Measurements from ENCODE around the gene FOXK2. TPM values are rescaled to one million over a fixed set of nuclear protein-coding genes. Genes with fewer than 3 reads are reported as not detected.

FOXK2 gene
- total RNA-seq, 2 experiments from 2014 or later: 58.1 to 75.4 TPM

GRCh38 chr17:82649501-82650261 is 130.1 kb downstream of the FOXK2 start:
- Mint-ChIP-seq H3K27ac (peak overlapping the region; percentile 55), H3K4me1 (peaks cover 19% of the 10 kb centered on the region), H3K9me3 (ENCODE audit: low read depth) (no peaks in the 10 kb centered on the region), H3K27me3 (no peaks in the 10 kb centered on the region), H3K4me3 (peak overlapping the region; percentile 15), H3K36me3 (ENCODE audit: low read depth) (peaks cover 11% of the 10 kb centered on the region)
- POLR2A ChIA-PET: no interaction called here
- DNase-seq (no peak), ATAC-seq (no peak)
- CTCF ChIA-PET: interaction anchor here (1.2 kb wide), 1 partner anchor 67 kb away, joined by 3 read pairs; the partner anchor contains the start of gene FN3KRP
- intact Hi-C loops (cut with DNase I, micrococcal nuclease): loop anchor here (2.0 to 5.0 kb wide), 3 partner anchors 57 to 627 kb away; partner anchors contain the start of genes CENPX (in 1 of the 2) and LRRC45 (in 1 of the 2)

- Mint-ChIP-seq H3K4me1 (peaks cover 11% of the 10 kb centered on the region), H3K27ac (no peak overlapping the region), H3K36me3 (ENCODE audit: low read depth) (peaks cover 7% of the 10 kb centered on the region), H3K27me3 (no peaks in the 10 kb centered on the region), H3K9me3 (ENCODE audit: low read depth) (no peaks in the 10 kb centered on the region), H3K4me3 (no peak overlapping the region)
- DNase-seq: no peak
- no peak for ATAC-seq
- intact Hi-C loops (cut with DNase I, micrococcal nuclease): no loop called here
- ChIA-PET POLR2A (no interaction called here), CTCF (interaction anchor here (0.8 to 1.2 kb wide), 2 partner anchors 66 to 233 kb away, joined by 3 read pairs; partner anchors contain the start of gene FN3KRP)
These were observed 131.2 kb downstream of the FOXK2 start for GRCh38 chr17:82650723-82651122.

- Mint-ChIP-seq H3K36me3 (ENCODE audit: low read depth) (peaks cover 2% of the 10 kb centered on the region), H3K9me3 (ENCODE audit: low read depth) (no peaks in the 10 kb centered on the region), H3K4me1 (no peaks in the 10 kb centered on the region), H3K27me3 (no peaks in the 10 kb centered on the region), H3K27ac (no peak overlapping the region), H3K4me3 (no peak overlapping the region)
- ChIA-PET CTCF (no interaction called here), POLR2A (no interaction called here)
- intact Hi-C loops (cut with DNase I, micrococcal nuclease): no loop called here
- ATAC-seq: no peak
- DNase-seq: no peak
These were observed 134.4 kb downstream of the FOXK2 start for GRCh38 chr17:82653651-82654528.

Other genes with a start within 250 kb of the FOXK2 start
- gene CSNK1D, start 246.0 kb upstream of the FOXK2 start, total RNA-seq: 100 to 1,000 TPM; 118 to 182 TPM
- 100 to 1,000 TPM; 614 to 725 TPM for gene CD7, start 202.1 kb upstream of the FOXK2 start, total RNA-seq
- gene SECTM1, start 186.0 kb upstream of the FOXK2 start, total RNA-seq: 10 to 100 TPM in 1 of 2 experiments, 1 to 10 TPM in 1; 9.0 to 10.9 TPM
- gene TEX19, start 160.5 kb upstream of the FOXK2 start, total RNA-seq: not detected
- not detected for gene UTS2R, start 148.0 kb upstream of the FOXK2 start, total RNA-seq
- gene HEXD, start 101.4 kb upstream of the FOXK2 start, total RNA-seq: 10 to 100 TPM; 23.3 to 26.0 TPM
- 10 to 100 TPM; 20.0 to 22.3 TPM for gene OGFOD3, start 101.1 kb upstream of the FOXK2 start, total RNA-seq
- 100 to 1,000 TPM; 286 to 329 TPM for gene CYBC1, start 69.0 kb upstream of the FOXK2 start, total RNA-seq
- gene NARF, start 61.0 kb upstream of the FOXK2 start, total RNA-seq: 10 to 100 TPM; 65.4 to 85.9 TPM
- 10 to 100 TPM; 74.1 to 74.8 TPM for gene WDR45B, start 128.7 kb downstream of the FOXK2 start, total RNA-seq
- gene RAB40B, start 179.0 kb downstream of the FOXK2 start, total RNA-seq: 1 to 10 TPM; 3.2 to 4.1 TPM
- 10 to 100 TPM; 28.3 to 36.3 TPM for gene FN3KRP, start 197.0 kb downstream of the FOXK2 start, total RNA-seq
- 1 to 10 TPM; 2.1 TPM for gene FN3K, start 215.9 kb downstream of the FOXK2 start, total RNA-seq
- gene TBCD, start 232.3 kb downstream of the FOXK2 start, total RNA-seq: 10 to 100 TPM; 83.3 to 97.2 TPM